H1 (cell line): ENCODE results near the gene CASZ1. TPM values are rescaled to one million over a fixed set of nuclear protein-coding genes. Genes with fewer than 3 reads are reported as not detected.

Source experiments
- CTCF ChIA-PET: fragments of 300-600 bp; sonication (Branson Sonifier 250); formaldehyde crosslinking; loops from one replicate; lab custom pipeline; 2021; ENCODE audit not compliant: partially characterized antibody; lab: Charles Lee
- POLR2A ChIA-PET: fragments of 300-600 bp; sonication (Branson Sonifier 250); formaldehyde crosslinking; loops from one replicate; lab custom pipeline; 2021; ENCODE audit warnings: inconsistent platforms; ENCODE audit not compliant: partially characterized antibody; lab: Charles Lee
- DNase-seq, 2 experiments: peaks; one replicate each; pipeline versions ENCODE4 v3.0.0 to v3.0.0-alpha.2; 2010 to 2022; ENCODE audit warnings: low spot score in 2 of 2, low read depth in 1 of 2, mixed read lengths in 1 of 2
- FAIRE-seq: peaks from 2 replicates; lab custom pipeline; 2011; peaks lifted over from hg19 to GRCh38; lab: Jason Lieb, UNC
- H2AFZ ChIP-seq: 2 replicates; pipeline ENCODE4 v1.8.1; 2012; ENCODE audit warnings: low read length, inconsistent platforms
- H2AK5ac ChIP-seq: 2 replicates; pipeline ENCODE4 v1.6.1; 2013; ENCODE audit warnings: low read depth, low read length
- H2BK120ac ChIP-seq: replicated peaks from 2 replicates; pipeline ENCODE3; 2013; ENCODE audit warnings: low read depth, low read length, inconsistent platforms
- H2BK12ac ChIP-seq: 2 replicates; pipeline ENCODE4 v1.6.1; 2013; ENCODE audit warnings: low read depth, low read length
- H2BK15ac ChIP-seq: 2 replicates; pipeline ENCODE4 v1.6.1; 2013; ENCODE audit warnings: low read length
- H2BK20ac ChIP-seq: 2 replicates; pipeline ENCODE4 v1.6.1; 2013; ENCODE audit warnings: low read length
- H2BK5ac ChIP-seq: 2 replicates; pipeline ENCODE4 v1.6.1; 2013; ENCODE audit warnings: low read depth, low read length
- H3K14ac ChIP-seq: 2 replicates; pipeline ENCODE4 v1.6.1; 2013; ENCODE audit warnings: inconsistent platforms; ENCODE audit not compliant: insufficient read length
- H3K18ac ChIP-seq: 2 replicates; pipeline ENCODE4 v1.6.1; 2013; ENCODE audit warnings: low read length; ENCODE audit errors: extremely low read depth
- H3K23ac ChIP-seq: 2 replicates; pipeline ENCODE4 v1.6.1; 2013; ENCODE audit warnings: inconsistent platforms; ENCODE audit not compliant: insufficient read length
- H3K23me2 ChIP-seq: 2 replicates; pipeline ENCODE4 v1.6.1; 2013; ENCODE audit warnings: low read depth, low read length
- H3K27ac ChIP-seq: 2 replicates; pipeline ENCODE4 v1.6.1; 2011; ENCODE audit warnings: low read depth, low read length, inconsistent platforms
- H3K27me3 ChIP-seq, 4 experiments: replicated peaks in 1 of 4; 1 replicate in 1 of 4; 2 replicates in 3 of 4; pipeline versions ENCODE4 v1.6.1 to v1.8.1; 2011 to 2013; ENCODE audit warnings: low read length in 3 of 4, mild to moderate bottlenecking in 3 of 4, inconsistent platforms in 2 of 4, mixed read lengths in 2 of 4, moderate library complexity in 1 of 4; ENCODE audit not compliant: control insufficient read depth in 3 of 4, insufficient read depth in 3 of 4; ENCODE audit errors: extremely low read depth in 1 of 4
- H3K36me3 ChIP-seq, 4 experiments: 2 replicates each; pipeline versions ENCODE4 v1.6.1 to v1.8.1; 2011 to 2013; ENCODE audit warnings: mild to moderate bottlenecking in 4 of 4, low read length in 3 of 4, moderate library complexity in 2 of 4, control low read depth in 1 of 4, inconsistent platforms in 1 of 4; ENCODE audit not compliant: insufficient read depth in 4 of 4, control insufficient read depth in 2 of 4
- H3K4ac ChIP-seq: replicated peaks from 2 replicates; pipeline ENCODE3; 2013; ENCODE audit warnings: low read length, low read depth, mixed read lengths, inconsistent platforms; ENCODE audit not compliant: insufficient read length
- H3K4me1 ChIP-seq, 4 experiments: replicated peaks in 1 of 4; 1 replicate in 1 of 4; 2 replicates in 3 of 4; pipeline versions ENCODE4 v1.6.1 to v1.8.1; 2011 to 2013; ENCODE audit warnings: low read length in 3 of 4, inconsistent platforms in 2 of 4, mixed read lengths in 1 of 4; ENCODE audit not compliant: insufficient read depth in 4 of 4, control insufficient read depth in 3 of 4
- H3K4me2 ChIP-seq, 2 experiments: 2 replicates each; pipeline versions ENCODE4 v1.6.1 to v1.8.1; 2011 to 2013; ENCODE audit warnings: low read depth in 2 of 2, low read length in 2 of 2, control low read depth in 1 of 2, inconsistent platforms in 1 of 2, mild to moderate bottlenecking in 1 of 2; ENCODE audit not compliant: insufficient read depth in 1 of 2
- H3K4me3 ChIP-seq, 4 experiments: fragments of 200-600, 300-600 bp in 1 of 4; sonication (generic), shearing (Covaris generic), sonication (Bioruptor Twin) in 1 of 4; 2 replicates each; pipeline versions ENCODE4 v1.5.1 to v1.8.1; 2011 to 2016; ENCODE audit warnings: low read length in 4 of 4, low read depth in 3 of 4, control low read depth in 2 of 4, inconsistent platforms in 2 of 4, mild to moderate bottlenecking in 2 of 4, mixed read lengths in 1 of 4, moderate library complexity in 1 of 4; ENCODE audit not compliant: insufficient read depth in 2 of 4; ENCODE audit errors: extremely low read depth in 1 of 4
- H3K56ac ChIP-seq: replicated peaks from 2 replicates; pipeline ENCODE3; 2013; ENCODE audit warnings: low read depth, mild to moderate bottlenecking, mixed read lengths, low read length, inconsistent platforms; ENCODE audit not compliant: insufficient read length
- H3K79me1 ChIP-seq: 2 replicates; pipeline ENCODE4 v1.6.1; 2013; ENCODE audit warnings: low read depth, low read length, control low read depth
- H3K79me2 ChIP-seq, 2 experiments: 2 replicates each; pipeline versions ENCODE4 v1.6.1 to v1.8.1; 2012 to 2013; ENCODE audit warnings: low read length in 2 of 2, mild to moderate bottlenecking in 2 of 2, inconsistent platforms in 1 of 2; ENCODE audit not compliant: insufficient read depth in 2 of 2, control insufficient read depth in 1 of 2
- H3K9ac ChIP-seq, 4 experiments: replicated peaks in 1 of 4; 1 replicate in 1 of 4; 2 replicates in 3 of 4; pipeline versions ENCODE4 v1.6.1 to v1.8.1; 2011 to 2013; ENCODE audit warnings: low read depth in 3 of 4, low read length in 3 of 4, control low read depth in 2 of 4, mild to moderate bottlenecking in 2 of 4, moderate library complexity in 2 of 4, inconsistent platforms in 1 of 4; ENCODE audit errors: extremely low read depth in 1 of 4
- H3K9me3 ChIP-seq, 2 experiments: 2 replicates each; pipeline versions ENCODE4 v1.6.1 to v1.8.1; 2012 to 2013; ENCODE audit warnings: mild to moderate bottlenecking in 2 of 2, moderate library complexity in 2 of 2, control low read depth in 1 of 2, inconsistent platforms in 1 of 2, low read depth in 1 of 2, low read length in 1 of 2, mixed read lengths in 1 of 2; ENCODE audit not compliant: insufficient read depth in 2 of 2
- H4K20me1 ChIP-seq, 2 experiments: replicated peaks in 1 of 2; 2 replicates each; pipeline versions ENCODE3 to v1.8.1; 2011 to 2013; ENCODE audit warnings: inconsistent platforms in 2 of 2, low read length in 2 of 2, mild to moderate bottlenecking in 1 of 2; ENCODE audit not compliant: insufficient read depth in 2 of 2, control insufficient read depth in 1 of 2
- H4K5ac ChIP-seq: 2 replicates; pipeline ENCODE4 v1.6.1; 2013; ENCODE audit warnings: low read length, low read depth, mixed read lengths, inconsistent platforms; ENCODE audit not compliant: insufficient read length
- H4K8ac ChIP-seq: 2 replicates; pipeline ENCODE4 v1.8.0; 2013; ENCODE audit warnings: mild to moderate bottlenecking, moderate library complexity, low read length, inconsistent platforms; ENCODE audit not compliant: insufficient read depth; ENCODE audit errors: extremely low read depth
- H4K91ac ChIP-seq: replicated peaks from 2 replicates; pipeline ENCODE3; 2013; ENCODE audit warnings: low read length, mixed read lengths, inconsistent platforms; ENCODE audit not compliant: insufficient read length
- CBX8 ChIP-seq: fragments of 300-800, 300-1000 bp; sonication (generic); IDR thresholded peaks from 2 replicates; pipeline ENCODE4 v1.7.1; 2016; ENCODE audit warnings: low read depth, low read length, borderline replicate concordance
- CEBPB ChIP-seq: IDR thresholded peaks from 2 replicates; pipeline ENCODE4 v1.6.1; 2012; ENCODE audit warnings: low read depth, low read length
- CHD1 ChIP-seq: IDR thresholded peaks from 2 replicates; pipeline ENCODE4 v1.6.1; 2012; ENCODE audit warnings: low read depth, low read length, improper control_type of control experiment
- CHD2 ChIP-seq: IDR thresholded peaks from 2 replicates; pipeline ENCODE4 v1.6.1; 2012; ENCODE audit warnings: low read length, improper control_type of control experiment
- E2F6 ChIP-seq: IDR thresholded peaks from 2 replicates; pipeline ENCODE4 v1.6.1; 2012; ENCODE audit warnings: inconsistent platforms
- FOSL1 ChIP-seq: IDR thresholded peaks from 2 replicates; pipeline ENCODE4 v1.6.1; 2011; ENCODE audit warnings: mild to moderate bottlenecking, low read depth, low read length, moderate library complexity; ENCODE audit not compliant: insufficient read depth
- KDM5A ChIP-seq: fragments of 200-600 bp; IDR thresholded peaks from 2 replicates; pipeline ENCODE4 v1.7.1; 2012; ENCODE audit warnings: mild to moderate bottlenecking, low read length, inconsistent platforms, mixed read lengths
- POLR2AphosphoS5 ChIP-seq: IDR thresholded peaks from 2 replicates; pipeline ENCODE4 v1.6.1; 2011; ENCODE audit warnings: low read depth, low read length
- RBBP5 ChIP-seq: IDR thresholded peaks from 2 replicates; pipeline ENCODE4 v1.7.1; 2012; ENCODE audit warnings: low read depth, mild to moderate bottlenecking, inconsistent platforms, low read length, moderate library complexity, borderline replicate concordance
- SIRT6 ChIP-seq: IDR thresholded peaks from one replicate; pipeline ENCODE4 v1.7.1; 2012; ENCODE audit warnings: low read length, inconsistent platforms
- SUZ12 ChIP-seq: fragments of 200-600 bp; sonication (generic); IDR thresholded peaks from 2 replicates; pipeline ENCODE4 v1.6.1; 2012; ENCODE audit warnings: mild to moderate bottlenecking, inconsistent platforms, low read length, moderate library complexity, mixed read lengths
- TBP ChIP-seq: IDR thresholded peaks from 2 replicates; pipeline ENCODE4 v1.6.1; 2011; ENCODE audit warnings: low read depth, low read length, improper control_type of control experiment
- USF2 ChIP-seq: IDR thresholded peaks from 2 replicates; pipeline ENCODE4 v1.6.1; 2011; ENCODE audit warnings: low read length, improper control_type of control experiment
- ZNF274 ChIP-seq: IDR thresholded peaks from 2 replicates; pipeline ENCODE4 v1.7.0; 2012; ENCODE audit warnings: low read length, borderline replicate concordance; ENCODE audit errors: extremely low read depth
- WGBS, 2 experiments: shearing (Covaris generic) in 1 of 2; methylation state at CpG; one replicate each; pipeline versions ENCODE4 v1.1.6 to v1.1.7; 2013 to 2015; ENCODE audit warnings: low lambda C conversion rate in 2 of 2, mixed read lengths in 2 of 2, inconsistent platforms in 1 of 2, low coverage in 1 of 2, missing lambda C conversion rate in 1 of 2; ENCODE audit not compliant: insufficient replicate concordance in 2 of 2, insufficient coverage in 1 of 2, insufficient read length in 1 of 2; ENCODE audit errors: extremely low coverage in 1 of 2, missing lambda C conversion rate in 1 of 2; 5-methylcytosine and 5-hydroxymethylcytosine counted together
- polyA plus RNA-seq, 7 experiments: library from polyadenylated mRNA; depleted of rRNA in 3 of 7; stranded (reverse) in 5 of 7; unstranded in 2 of 7; fragments of >200 nt in 5 of 7; fragments of 200-250 nt in 2 of 7; gene quantifications; 1 replicate in 5 of 7; 2 replicates in 1 of 7; 4 replicates in 1 of 7; pipeline versions ENCODE4 v1.2.1 to v1.2.3, GENCODE V29; 2011 to 2013; ENCODE audit warnings: missing spikeins in 2 of 7, mixed read lengths in 2 of 7
- total RNA-seq: library from RNA; stranded (reverse); fragmentation: NEBNext Ultra II Directional; extraction: Animal tissue kit (Norgen Biotek cat#: 25700); gene quantifications from 2 replicates; pipeline ENCODE4 v1.2.1, GENCODE V29; 2021

CASZ1 gene
- total and polyA plus RNA-seq, 2 of the 8 experiments (the other 6 are each of a cell fraction or from before 2014, with no cell fraction given): 4.4 to 7.7 TPM

GRCh38 chr1:10593750-10594149 is 202.7 kb downstream of the CASZ1 start:
- Histone ChIP-seq H3K18ac (no peak overlapping the region), H3K4ac (no peak overlapping the region), H4K8ac (no peak overlapping the region), H2BK15ac (no peak overlapping the region), H3K23me2 (no peaks in the 10 kb centered on the region; the same call in 1 of the 2 replicates), H2BK20ac (no peak overlapping the region), H3K79me2 (no peaks in the 10 kb centered on the region), H4K5ac (no peak overlapping the region), H3K14ac (no peak overlapping the region), H4K20me1 (no peaks in the 10 kb centered on the region), H3K23ac (no peak overlapping the region), H3K27ac (no peak overlapping the region), H3K9me3 (no peaks in the 10 kb centered on the region), H3K27me3 (no peaks in the 10 kb centered on the region), H2AK5ac (no peak overlapping the region), H2BK12ac (no peak overlapping the region), H2BK120ac (no peak overlapping the region), H3K79me1 (no peaks in the 10 kb centered on the region), H3K36me3 (no peaks in the 10 kb centered on the region), H3K4me2 (no peak overlapping the region), H3K9ac (no peak overlapping the region), H3K4me1 (peaks cover 3 to 13% (median 7%) of the 10 kb centered on the region in 4 experiments), H3K4me3 (no peak overlapping the region), H2BK5ac (no peak overlapping the region), H4K91ac (no peak overlapping the region), H2AFZ (no peak overlapping the region), H3K56ac (no peak overlapping the region)
- no peak for FAIRE-seq
- ChIA-PET CTCF (interaction anchor here (0.9 to 1.2 kb wide), 3 partner anchors 14 to 64 kb away, joined by 3 to 5 read pairs (median 3); no protein-coding TSS in a partner anchor), POLR2A (interaction anchor here (1.0 kb wide), 1 partner anchor 9 kb away, joined by 3 read pairs; no protein-coding TSS in a partner anchor)
- no peak for DNase-seq
- WGBS, 2 experiments: 90% methylated on average over 11 of the region's 11 CpGs; no CpG with 5 or more reads in 1 of the 2 experiments
- TF ChIP-seq E2F6 (no peak), SUZ12 (no peak), ZNF274 (no peak), KDM5A (no peak), CHD2 (no peak), CHD1 (no peak), USF2 (no peak), FOSL1 (no peak), POLR2AphosphoS5 (no peak), CEBPB (no peak), TBP (no peak), CBX8 (no peak), RBBP5 (no peak), SIRT6 (no peak)
